ENCODE results near the gene DUSP22.

The DUSP22 gene

DNA sequence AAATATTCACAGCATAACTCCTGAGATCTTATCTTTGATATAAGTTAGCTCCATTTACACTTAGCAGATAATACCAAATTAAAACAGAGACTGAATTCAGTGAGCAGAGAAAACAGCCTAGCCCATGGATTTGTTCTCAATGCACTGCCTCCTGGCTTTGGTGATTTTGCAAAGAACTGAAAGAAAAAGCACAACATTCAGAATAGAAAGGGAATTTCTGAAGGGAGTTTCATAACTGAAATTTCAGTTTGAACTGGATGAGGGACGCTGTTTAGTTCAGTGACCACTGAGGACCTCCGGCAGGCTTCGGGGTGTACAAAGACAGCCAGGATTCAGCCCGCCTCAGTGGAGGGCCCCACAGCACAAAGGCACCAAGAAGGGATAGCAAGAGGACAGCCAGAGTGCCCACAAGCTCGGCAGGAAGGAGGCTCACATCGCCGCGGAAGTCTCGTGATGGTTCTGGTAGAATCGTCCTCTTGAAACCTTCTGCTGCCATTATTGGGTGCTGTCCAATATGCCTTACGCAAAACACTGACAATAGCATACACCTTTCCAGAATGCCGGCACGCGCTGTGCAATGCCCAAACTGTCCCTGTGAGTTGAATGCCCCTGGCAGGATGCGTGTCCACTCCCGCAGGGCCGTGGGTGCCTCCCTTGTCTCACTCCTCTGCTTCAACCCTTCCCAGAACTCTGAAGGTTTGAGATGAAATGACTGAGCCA is 89.6 kb downstream of the DUSP22 start:
- no peak for DNase-seq

DNA sequence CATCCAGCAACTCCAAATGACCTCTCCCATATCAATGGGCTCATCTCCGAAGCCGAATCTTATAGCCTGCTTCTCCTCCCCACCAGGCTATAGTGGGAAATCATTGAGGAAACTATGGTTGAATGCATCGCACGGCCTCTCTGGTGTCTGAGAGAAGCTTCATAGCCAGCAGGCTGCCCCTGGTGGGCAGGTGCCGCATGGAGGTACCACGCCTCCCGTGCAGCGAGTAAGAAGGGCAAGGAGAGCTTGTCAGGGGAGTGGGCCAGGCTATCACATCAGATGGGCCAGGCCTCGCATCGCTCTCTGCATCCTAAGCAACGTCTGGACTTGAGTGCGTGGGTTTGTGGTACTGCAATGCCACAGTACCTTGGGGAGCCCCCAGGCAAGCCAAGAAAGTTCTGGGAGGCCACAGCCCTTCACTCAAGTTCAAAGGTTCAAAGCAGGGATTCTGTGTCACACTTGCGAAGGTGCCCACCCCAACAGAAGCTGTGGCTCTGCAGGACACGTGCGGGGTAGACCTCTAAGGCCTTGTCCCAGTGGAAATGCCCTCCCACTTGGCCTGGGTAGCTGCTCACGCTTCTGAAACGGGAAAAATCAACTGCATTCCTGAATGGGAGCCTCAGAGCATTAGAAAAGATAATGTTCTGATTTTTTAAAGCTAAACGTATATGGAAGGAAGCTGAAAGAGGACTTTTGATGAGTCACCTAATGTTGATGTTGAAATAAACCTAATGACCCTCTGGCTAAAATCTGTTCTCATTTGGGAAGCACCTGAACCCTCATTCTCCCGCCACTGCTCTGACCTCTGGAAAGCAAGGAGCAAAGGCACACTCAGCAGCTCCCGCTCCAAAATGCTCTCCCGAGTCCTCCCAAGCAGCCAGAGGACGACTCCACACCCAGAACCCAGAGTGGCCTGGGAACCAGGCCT is 90.9 kb downstream of the DUSP22 start:
- no peak for DNase-seq

DNA sequence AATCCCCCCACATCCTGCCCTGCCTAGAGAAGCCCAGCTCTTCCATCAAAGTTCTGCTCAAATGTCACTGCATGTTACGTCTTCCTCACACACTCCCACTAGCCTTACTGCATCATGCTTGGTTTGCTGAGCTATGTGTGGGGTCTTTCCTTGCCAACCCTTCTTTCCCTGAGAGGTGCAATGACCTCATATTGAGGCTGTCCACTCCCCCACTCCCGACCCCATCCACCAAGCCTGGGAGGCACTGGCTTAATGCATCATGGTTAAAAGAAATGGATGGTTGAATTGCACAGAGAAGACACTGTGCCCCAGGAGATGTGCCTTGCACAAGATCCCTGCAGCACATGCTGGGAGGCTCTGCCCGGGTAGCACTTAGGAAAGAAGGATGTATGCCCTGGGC is 91.6 kb downstream of the DUSP22 start:
- DNase-seq = no peak

DNA sequence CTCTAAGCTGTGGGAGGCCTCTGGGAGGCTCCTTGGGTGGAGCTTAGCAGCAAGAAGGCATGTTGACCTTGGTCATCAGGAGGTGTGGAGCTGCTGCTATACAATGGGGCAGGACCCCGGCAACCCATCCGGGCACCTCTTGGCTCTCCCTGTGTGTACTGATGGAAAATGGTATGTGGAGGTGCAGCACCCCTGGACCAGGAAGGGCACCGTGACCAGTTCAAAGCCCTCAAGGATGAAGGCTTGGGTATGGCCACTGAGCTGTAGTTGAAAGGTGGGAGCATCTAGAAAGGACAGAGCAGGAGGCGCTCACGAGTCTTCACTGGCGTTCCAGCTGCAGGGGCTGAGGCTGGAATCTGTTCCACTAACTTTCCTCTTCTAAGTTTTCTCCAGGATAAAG is 92.6 kb downstream of the DUSP22 start:
- DNase-seq = no peak

DNA sequence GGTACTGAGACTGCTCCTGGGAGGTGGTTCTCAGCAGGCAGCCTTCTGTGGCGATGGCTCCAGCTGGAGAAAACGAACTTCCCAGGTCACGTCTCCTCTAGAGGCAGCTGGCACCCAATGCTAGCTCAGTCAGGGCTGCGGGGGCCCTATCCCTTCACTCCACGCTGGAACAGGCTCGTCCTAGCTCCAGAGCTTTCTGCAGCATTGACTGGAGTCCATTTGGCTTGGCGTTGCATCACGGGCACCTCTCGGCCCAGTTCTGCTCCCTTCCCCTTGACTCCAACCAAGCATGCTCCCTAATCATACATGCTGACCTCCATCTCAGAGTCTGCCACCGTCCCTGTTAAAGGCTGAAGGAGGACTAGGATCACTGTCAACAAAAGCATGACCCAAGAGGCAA is 93.3 kb downstream of the DUSP22 start:
- no peak for DNase-seq

DNA sequence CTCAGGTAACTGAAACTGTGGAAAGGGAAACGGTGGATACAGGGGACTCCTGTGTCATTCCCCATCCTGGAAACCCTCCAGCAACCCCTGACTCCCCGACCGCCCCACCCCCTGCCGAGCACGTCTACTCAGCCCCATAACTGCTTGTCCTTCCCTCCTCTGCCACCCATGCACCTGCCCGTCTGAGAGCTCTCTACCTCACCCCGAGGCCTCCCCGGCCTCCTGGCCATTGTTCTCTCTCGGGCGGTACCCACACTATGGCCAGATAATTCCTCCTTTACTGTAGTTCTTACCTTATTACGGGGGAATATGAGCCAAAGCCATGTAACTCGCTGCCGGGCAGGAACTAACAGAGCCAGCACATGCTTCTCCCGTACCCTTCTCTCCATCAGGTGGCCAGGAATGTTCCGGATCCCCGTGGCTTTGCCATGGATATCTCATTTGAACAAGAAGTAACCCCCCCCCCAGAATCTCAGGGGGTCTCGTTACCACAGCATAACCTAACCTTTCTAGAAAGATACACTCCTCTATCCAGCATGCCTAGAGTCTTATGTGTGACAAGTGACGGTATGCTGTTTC is 94.5 kb downstream of the DUSP22 start:
- DNase-seq = no peak

DNA sequence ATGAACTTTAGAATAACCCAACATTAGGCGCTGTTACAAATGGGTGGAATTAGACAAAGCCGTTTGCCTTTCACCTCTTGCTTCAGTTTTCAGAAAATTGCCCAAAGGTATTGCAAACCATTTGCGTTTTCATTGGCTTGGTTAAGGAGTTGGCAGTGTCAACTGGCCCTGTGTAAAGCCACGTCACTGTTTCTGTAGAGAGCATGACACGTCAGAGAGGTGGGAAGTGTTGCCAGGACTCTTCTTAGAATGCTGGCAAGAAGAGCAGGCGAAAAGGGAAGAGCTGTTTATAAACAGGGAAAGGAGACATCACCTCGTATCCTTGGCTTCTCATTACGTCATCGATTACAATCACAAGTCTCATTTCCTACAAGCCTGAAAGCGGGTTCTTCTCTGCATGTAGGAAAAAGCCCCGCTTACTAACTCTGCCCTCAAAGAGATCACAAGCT is 95.0 kb downstream of the DUSP22 start:
- DNase-seq = no peak

DNA sequence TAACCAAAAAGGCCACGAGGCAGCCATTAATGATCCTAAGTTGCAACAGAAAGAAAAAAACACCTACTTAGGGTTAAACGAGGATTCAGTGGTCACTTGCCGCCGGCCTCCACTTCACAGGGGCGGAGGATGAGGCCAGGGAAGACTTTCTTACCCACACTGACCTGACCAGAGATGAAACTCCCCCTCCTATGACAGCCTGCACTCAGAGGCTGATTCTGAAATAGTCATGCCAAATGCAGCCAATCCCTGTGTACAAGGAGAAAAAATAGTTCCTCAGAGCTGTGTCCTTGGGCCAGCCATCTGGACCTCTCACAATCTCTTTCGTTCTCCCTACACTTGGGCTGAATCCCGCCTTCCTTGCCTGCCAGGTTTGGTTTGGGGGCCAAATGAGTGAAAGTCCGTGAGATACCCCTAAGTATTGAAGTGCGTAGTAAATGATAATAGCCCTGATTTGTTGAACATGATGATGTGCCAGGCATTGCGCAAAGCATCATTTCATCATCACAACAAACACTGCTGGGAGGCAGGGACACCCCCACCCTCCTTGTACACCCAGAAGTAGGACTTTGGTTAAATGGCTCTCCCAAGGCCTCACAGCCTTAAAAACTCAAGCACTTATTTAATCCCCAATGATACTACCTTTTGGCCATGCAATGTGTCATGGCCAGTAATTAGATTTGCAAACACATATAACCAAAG is 96.1 kb downstream of the DUSP22 start:
- DNase-seq = no peak

DNA sequence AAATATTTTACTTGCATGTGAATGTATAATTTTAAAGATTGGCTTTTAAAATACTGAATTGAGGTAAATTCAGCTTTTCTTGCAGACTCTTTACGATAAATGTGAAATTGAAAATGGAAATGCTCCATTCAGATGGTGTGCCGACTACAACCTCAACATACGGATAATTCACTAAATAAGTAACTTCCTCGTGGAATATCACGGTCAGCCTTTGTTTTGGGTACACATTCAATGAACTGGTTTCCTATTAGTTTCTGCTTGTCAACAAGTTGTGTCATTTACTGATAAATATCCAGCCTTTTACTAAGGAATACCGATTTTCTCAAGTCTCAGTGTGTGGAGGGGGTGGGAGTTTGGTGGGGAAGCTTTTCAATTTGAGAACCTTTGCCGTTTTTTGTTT is 96.9 kb downstream of the DUSP22 start:
- DNase-seq = no peak

DNA sequence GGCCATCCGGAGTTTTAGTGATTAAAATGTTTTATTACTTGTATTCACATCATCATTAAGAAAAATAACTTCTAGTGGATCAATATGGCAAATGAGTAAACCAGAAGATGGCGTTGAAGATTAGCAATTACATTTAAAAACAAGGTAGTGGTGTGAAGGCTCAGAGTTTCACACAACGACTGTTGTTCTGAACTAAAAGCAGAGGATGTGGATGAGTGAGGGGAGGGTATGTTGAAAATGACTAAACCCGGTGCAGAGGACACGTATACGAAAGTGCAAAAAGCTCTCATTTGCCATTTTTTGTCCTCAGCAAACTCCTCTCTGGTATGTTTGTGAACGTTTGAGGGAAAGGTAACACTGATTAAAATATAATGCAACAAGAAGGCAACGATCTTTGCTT is 97.3 kb downstream of the DUSP22 start:
- DNase-seq = no peak

DNA sequence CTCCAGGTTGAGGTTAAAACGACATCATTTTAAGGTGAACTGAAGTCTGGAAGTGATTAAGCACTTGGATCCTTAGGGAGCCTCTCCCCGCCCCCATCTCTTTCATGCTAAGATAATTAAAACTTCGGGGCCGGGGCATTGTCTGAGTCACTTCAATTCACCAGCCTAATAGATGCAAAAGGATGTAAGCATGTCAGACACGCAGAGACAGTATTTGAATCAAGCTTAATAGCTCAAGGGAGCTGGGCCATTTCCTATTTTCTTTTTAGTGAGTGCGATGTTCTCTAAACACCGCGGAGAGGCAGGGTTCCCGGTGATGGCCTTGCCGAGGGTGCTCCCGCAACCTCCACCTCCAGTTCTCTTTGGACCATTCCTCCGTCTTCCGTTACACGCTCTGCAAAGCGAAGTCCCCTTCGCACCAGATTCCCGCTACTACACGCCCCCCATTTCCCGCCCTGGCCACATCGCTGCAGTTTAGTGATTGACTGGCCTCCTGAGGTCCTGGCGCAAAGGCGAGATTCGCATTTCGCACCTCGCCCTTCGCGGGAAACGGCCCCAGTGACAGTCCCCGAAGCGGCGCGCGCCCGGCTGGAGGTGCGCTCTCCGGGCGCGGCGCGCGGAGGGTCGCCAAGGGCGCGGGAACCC is 98.7 kb downstream of the DUSP22 start:
- DNase-seq = no peak

DNA sequence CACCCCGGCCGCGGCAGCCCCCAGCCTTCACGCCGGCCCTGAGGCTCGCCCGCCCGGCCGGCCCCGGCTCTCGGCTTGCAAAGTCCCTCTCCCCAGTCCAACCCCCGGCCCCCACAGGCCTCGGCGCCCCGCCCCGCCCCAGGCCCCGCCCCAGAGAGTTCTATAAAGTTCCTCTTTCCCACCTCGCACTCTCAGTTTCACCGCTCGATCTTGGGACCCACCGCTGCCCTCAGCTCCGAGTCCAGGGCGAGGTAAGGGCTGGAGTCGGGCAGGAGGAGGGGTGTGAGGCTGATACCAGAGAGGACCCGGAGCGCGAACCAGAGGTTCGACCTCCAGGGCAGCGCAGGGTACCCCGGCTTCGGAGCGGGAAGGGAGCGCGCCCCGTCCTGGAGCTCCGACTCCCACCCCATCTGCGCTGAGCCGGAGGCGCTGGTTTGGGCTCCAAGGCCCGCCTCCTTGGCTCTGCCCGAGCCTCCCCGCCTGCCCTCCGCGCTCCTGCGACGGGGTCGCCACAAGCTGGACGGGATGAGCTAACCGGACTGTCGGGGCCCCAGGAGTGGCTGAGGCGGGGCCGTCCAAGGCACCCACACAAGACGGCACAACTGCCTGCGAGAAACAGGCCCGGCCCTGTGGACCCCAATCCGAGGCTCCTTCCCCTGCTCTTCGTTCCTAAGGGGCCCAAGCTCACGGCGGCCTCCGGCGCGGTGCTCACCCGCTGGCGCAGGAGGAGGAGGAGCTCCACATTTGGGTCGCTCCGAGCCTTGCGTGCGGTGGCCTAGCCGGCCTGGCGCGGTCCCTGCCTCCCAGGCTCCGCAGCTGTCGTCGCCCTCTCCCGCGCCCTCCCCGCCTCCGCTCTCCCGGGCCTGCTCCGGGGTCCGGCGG is 99.5 kb downstream of the DUSP22 start, which contains the start of gene IRF4:
TSS of gene IRF4 (plus strand) at position 194 of the 882 bp plus-strand sequence. CDS start 1,401 bp downstream, outside the sequence.
- no peak for DNase-seq

DNA sequence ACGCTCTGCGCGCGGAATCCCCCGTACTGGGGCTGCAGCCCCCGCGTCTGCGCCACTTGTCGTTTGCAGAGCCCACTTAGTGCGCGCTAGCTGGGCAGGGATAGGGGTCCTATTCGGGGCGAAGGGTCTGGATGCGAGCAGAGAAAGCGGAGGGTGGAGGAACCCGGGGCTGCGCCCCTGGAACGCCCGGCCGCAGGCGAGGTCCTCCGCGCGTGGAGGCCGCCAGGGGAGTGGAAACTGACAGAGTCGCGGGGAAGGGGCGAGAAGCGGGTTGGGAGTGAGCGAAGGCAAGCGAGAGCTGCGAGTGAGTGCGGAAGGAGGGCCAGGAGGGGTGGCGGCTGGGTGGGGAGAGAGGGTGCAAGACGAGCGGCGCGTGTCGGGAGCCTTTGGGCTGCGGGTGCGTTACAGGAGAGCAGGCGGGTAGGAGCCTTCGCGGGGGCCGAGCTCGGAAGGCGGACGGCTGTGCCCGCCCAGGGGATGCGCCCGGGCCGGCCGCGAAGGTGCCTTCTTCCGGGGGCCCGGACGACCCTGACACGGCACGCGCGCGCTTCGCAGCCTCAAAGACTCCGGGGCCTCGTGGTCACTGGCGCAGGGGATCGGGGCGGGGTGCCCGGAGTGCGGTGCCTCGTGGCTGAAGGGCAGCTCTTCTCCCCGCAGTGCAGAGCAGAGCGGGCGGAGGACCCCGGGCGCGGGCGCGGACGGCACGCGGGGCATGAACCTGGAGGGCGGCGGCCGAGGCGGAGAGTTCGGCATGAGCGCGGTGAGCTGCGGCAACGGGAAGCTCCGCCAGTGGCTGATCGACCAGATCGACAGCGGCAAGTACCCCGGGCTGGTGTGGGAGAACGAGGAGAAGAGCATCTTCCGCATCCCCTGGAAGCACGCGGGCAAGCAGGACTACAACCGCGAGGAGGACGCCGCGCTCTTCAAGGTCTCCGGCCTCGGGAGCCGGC is 100.4 kb downstream of the DUSP22 start:
- DNase-seq = no peak

DNA sequence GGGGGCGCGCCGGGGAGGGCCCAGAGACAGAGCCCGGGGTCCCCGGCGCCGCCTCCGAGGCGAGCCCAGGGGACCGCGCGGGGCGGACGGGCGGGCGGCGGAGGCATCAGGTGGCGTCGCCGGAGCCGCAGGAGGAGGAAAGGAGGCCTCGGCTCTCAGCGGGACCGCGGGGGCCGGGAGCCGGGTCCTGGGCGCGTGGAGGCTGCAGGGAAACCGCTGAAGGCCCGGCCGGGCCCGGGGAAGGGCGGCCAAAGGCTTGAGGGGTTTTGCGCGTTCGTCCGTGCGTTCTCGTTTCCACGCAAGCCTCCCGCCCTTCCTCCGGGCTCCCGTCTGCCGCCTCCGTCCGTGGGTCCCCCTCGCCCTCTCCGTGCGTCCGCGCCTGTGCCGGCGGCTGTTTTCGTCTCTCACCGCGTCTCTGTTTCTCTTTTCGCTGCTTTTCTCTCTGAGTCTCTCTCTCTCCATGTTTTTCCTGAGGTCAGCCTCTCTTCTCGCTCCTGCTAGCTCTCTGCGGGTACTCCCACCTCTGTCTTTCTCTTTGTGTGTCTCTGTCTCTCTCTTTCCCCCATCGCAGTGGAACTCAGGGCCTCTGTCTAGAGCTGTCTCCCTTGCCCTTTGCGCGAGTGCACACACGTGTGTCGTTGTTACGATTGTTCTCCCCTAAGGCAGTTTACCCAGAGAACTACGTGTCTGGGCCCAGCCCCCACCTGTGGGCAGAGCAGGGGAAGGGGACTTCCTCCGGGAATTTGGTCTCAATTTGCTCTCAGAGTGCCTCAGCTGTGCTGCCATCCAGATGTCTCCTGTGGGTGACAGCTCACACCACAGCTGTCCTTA is 101.3 kb downstream of the DUSP22 start:
- DNase-seq = no peak

DNA sequence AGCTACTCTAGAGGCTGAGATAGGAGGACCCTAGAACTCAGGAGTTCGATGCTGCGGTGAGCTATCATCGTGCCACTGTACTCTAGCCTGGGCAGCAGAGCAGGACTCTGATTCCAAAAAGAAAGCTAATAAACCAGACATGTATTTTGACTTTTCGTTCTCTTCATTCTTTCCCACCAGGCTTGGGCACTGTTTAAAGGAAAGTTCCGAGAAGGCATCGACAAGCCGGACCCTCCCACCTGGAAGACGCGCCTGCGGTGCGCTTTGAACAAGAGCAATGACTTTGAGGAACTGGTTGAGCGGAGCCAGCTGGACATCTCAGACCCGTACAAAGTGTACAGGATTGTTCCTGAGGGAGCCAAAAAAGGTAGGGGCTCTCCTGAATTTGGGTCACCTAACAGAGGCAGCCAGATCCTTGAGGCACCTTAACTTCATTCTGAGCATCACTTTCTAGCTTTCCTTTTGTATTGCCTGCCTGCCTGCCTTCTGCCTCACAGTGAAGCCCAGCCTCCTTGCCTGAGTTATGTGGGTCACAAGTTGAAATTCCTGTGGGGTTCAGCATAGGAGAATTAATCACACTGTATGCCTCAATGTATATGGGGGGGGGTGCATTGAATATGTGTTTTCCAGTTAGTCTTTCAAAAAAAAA is 102.5 kb downstream of the DUSP22 start:
- DNase-seq = no peak

DNA sequence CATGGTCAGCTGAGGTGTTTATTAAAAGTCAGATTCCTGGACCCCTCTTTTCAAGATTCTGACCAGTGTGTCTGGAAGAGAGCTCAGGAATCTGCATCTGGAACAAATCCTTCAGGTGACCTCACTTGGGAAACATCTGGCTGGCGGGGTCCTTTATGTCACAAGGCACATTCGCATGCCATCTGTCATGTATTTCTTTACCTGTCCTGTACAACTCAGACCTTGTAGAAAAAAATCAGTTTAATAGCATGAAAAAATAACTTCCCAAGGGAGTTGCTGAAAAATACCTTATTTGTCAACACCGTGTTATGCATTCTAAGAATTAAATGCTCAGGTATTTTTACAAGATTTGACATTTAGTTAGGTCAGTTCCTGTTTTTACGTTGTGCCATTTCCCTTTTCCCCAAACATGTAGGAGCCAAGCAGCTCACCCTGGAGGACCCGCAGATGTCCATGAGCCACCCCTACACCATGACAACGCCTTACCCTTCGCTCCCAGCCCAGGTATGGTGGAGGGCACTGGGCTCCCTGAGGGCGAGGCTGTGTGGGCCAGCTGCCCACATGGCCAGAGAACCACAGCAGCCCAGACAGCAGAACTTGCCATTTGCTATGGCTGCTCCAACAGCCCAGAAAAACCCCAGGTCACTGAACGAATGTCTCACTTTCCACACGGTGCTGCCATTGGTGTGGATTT is 103.3 kb downstream of the DUSP22 start:
- no peak for DNase-seq

DNA sequence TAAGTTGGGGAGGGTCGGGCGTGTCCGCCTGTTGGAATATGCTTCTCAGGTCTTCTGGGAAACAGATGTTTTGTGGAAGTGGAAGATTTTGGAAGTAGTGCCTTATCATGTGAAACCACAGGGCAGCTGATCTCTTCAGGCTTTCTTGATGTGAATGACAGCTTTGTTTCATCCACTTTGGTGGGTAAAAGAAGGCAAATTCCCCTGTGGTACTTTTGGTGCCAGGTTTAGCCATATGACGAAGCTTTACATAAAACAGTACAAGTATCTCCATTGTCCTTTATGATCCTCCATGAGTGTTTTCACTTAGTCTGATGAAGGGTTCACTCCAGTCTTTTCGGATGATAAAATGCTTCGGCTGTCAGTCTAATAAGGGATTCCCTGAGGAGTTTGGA is 103.8 kb downstream of the DUSP22 start:
- DNase-seq = no peak

DNA sequence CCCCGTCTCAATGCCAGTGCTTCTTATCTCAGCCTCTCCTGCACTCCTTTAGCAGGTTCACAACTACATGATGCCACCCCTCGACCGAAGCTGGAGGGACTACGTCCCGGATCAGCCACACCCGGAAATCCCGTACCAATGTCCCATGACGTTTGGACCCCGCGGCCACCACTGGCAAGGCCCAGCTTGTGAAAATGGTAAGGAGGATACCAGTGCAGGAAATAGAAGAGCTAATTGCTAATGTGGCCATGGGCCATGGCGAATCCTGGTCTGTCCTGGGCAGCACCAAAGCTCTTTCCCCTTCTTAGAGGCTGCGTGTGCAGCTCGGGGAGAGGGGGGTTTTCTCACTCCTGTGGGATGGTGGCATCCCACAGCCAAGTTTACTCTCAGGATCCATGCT is 104.8 kb downstream of the DUSP22 start:
- no peak for DNase-seq
